Measurements from ENCODE around the gene ZNF277. TPM values are rescaled to one million over a fixed set of nuclear protein-coding genes. Genes with fewer than 3 reads are reported as not detected.

Gene ZNF277
- total RNA-seq, 1 experiment from 2014 or later, result 12.8 TPM

DNA sequence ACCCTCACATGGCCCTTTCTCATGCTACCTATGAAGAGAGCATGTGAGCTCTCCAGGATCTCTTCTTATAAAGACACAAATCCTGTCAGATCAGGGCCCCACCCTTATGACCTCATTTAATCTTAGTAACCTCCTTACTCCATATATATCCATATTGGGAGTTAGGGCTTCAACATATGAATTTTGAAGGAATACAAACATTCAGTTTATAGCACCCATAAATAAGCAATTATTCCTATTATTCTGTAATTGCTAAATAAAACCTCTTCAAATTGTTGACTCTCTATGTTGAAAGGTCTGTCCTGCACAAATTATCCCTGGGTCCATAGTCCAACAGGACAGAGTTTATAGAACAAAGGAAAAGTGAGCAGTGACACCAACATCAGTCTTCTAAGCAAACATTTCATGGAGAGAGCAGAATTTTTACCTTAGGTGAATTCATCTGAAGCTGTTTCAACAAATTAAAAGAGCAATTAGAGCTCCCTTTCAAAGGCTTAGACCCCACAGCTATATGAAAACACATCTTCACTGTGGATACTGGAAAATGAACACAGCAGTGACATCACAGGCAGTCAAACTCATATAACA, 12.5 kb upstream of the ZNF277 start:
- DNase-seq (ENCODE audit: low read depth, low spot score) (no peak), ATAC-seq (no peak)
- Histone ChIP-seq H3K9me3 (ENCODE audit: control insufficient read depth, insufficient read depth, low read depth, low read length) (no peaks in the 10 kb centered on the region), H3K4me3 (ENCODE audit: low read depth in 2 of 2, low read length in 2 of 2) (no peak overlapping the region), H3K27ac (ENCODE audit: low read length) (no peak overlapping the region), H3K36me3 (ENCODE audit: control insufficient read depth, insufficient read depth, low read length) (no peaks in the 10 kb centered on the region), H3K27me3 (ENCODE audit: control insufficient read depth, insufficient read depth, low read length) (no peaks in the 10 kb centered on the region), H3K4me1 (ENCODE audit: control insufficient read depth, insufficient read depth, low read length) (peaks cover 3% of the 10 kb centered on the region)
- CTCF ChIA-PET, result no interaction called here
- POLR2A ChIA-PET, result no interaction called here
- intact Hi-C loops (cut with micrococcal nuclease; ENCODE audit: unreplicated experiment), result no loop called here
- in situ Hi-C loops (cut with HindIII; ENCODE audit: low pct_unique_long_range_greater_than_20kb, low sequenced_read_pairs), result no loop called here
- no TSS peak for BruUV-seq (replicated peaks)
- no peak for TF ChIP-seq TCF7L2 (IDR thresholded peaks at IDR 0.05; ENCODE audit: low read depth, low read length)
- TF ChIP-seq, protein P1, sequence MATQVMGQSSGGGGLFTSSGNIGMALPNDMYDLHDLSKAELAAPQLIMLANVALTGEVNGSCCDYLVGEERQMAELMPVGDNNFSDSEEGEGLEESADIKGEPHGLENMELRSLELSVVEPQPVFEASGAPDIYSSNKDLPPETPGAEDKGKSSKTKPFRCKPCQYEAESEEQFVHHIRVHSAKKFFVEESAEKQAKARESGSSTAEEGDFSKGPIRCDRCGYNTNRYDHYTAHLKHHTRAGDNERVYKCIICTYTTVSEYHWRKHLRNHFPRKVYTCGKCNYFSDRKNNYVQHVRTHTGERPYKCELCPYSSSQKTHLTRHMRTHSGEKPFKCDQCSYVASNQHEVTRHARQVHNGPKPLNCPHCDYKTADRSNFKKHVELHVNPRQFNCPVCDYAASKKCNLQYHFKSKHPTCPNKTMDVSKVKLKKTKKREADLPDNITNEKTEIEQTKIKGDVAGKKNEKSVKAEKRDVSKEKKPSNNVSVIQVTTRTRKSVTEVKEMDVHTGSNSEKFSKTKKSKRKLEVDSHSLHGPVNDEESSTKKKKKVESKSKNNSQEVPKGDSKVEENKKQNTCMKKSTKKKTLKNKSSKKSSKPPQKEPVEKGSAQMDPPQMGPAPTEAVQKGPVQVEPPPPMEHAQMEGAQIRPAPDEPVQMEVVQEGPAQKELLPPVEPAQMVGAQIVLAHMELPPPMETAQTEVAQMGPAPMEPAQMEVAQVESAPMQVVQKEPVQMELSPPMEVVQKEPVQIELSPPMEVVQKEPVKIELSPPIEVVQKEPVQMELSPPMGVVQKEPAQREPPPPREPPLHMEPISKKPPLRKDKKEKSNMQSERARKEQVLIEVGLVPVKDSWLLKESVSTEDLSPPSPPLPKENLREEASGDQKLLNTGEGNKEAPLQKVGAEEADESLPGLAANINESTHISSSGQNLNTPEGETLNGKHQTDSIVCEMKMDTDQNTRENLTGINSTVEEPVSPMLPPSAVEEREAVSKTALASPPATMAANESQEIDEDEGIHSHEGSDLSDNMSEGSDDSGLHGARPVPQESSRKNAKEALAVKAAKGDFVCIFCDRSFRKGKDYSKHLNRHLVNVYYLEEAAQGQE (IDR thresholded peaks at IDR 0.05; ENCODE audit: insufficient read depth in 1 of 2, low read depth in 2 of 2, low read length in 1 of 2), result no peak

DNA sequence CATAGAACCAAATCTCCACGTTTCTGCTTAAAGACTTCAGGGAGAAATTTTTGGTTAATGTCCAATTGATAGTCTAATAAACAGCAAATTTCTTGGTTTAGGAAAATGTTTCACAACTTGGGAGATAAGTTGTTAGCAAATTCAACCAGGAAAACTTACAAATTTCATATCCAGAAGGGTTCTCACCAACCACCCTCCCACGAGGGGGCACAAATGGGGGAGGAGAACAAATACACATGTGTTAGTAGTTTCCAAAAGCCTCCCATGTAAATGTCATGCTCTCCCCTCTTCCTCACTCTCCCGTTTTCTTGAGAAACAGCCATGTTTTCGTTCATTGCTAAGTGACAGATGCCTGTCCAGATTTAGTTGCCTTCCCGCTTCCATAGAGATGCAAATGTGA, 10.8 kb upstream of the ZNF277 start:
- Histone ChIP-seq H3K4me3 (ENCODE audit: low read depth in 2 of 2, low read length in 2 of 2) (no peak overlapping the region), H3K27ac (ENCODE audit: low read length) (no peak overlapping the region), H3K9me3 (ENCODE audit: control insufficient read depth, insufficient read depth, low read depth, low read length) (no peaks in the 10 kb centered on the region), H3K36me3 (ENCODE audit: control insufficient read depth, insufficient read depth, low read length) (no peaks in the 10 kb centered on the region), H3K27me3 (ENCODE audit: control insufficient read depth, insufficient read depth, low read length) (no peaks in the 10 kb centered on the region), H3K4me1 (ENCODE audit: control insufficient read depth, insufficient read depth, low read length) (peaks cover 5% of the 10 kb centered on the region)
- BruUV-seq (replicated peaks), result no TSS peak
- ChIA-PET POLR2A (no interaction called here), CTCF (no interaction called here)
- DNase-seq (ENCODE audit: low read depth, low spot score), result no peak
- no peak for ATAC-seq
- intact Hi-C loops (cut with micrococcal nuclease; ENCODE audit: unreplicated experiment), result no loop called here
- in situ Hi-C loops (cut with HindIII; ENCODE audit: low pct_unique_long_range_greater_than_20kb, low sequenced_read_pairs), result no loop called here
- no peak for TF ChIP-seq SIN3A (IDR thresholded peaks at IDR 0.05; ENCODE audit: borderline replicate concordance, insufficient read depth, low read depth, low read length)
- TF ChIP-seq, protein P1 (IDR thresholded peaks at IDR 0.05; ENCODE audit: insufficient read depth in 1 of 2, low read depth in 2 of 2, low read length in 1 of 2), result no peak
- no peak for TF ChIP-seq TCF7L2 (IDR thresholded peaks at IDR 0.05; ENCODE audit: low read depth, low read length)
- no peak for TF ChIP-seq POLR2AphosphoS5 (IDR thresholded peaks at IDR 0.05; ENCODE audit: low read depth, low read length)
- TF ChIP-seq, protein P2, sequence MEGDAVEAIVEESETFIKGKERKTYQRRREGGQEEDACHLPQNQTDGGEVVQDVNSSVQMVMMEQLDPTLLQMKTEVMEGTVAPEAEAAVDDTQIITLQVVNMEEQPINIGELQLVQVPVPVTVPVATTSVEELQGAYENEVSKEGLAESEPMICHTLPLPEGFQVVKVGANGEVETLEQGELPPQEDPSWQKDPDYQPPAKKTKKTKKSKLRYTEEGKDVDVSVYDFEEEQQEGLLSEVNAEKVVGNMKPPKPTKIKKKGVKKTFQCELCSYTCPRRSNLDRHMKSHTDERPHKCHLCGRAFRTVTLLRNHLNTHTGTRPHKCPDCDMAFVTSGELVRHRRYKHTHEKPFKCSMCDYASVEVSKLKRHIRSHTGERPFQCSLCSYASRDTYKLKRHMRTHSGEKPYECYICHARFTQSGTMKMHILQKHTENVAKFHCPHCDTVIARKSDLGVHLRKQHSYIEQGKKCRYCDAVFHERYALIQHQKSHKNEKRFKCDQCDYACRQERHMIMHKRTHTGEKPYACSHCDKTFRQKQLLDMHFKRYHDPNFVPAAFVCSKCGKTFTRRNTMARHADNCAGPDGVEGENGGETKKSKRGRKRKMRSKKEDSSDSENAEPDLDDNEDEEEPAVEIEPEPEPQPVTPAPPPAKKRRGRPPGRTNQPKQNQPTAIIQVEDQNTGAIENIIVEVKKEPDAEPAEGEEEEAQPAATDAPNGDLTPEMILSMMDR (IDR thresholded peaks at IDR 0.05), result no peak
